GM10266 (cell line): ENCODE results near the gene VIT.
A peak's percentile ranks its signal among the peaks of the same experiment; 100 is the strongest.

Experiments used
- DNase-seq: peaks from one replicate; pipeline ENCODE4 v3.0.0; 2012; ENCODE audit errors: extremely low spot score
- CTCF ChIP-seq: IDR thresholded peaks from 2 replicates; pipeline ENCODE4 v1.5.1; 2012; ENCODE audit warnings: mild to moderate bottlenecking, low read depth; ENCODE audit not compliant: control insufficient read depth, insufficient read depth; ENCODE audit errors: missing control alignments

The VIT gene

GRCh38 chr2:36807223-36807886 is 110.8 kb downstream of the VIT start:
- no peak for DNase-seq
- TF ChIP-seq CTCF = no peak

DNA sequence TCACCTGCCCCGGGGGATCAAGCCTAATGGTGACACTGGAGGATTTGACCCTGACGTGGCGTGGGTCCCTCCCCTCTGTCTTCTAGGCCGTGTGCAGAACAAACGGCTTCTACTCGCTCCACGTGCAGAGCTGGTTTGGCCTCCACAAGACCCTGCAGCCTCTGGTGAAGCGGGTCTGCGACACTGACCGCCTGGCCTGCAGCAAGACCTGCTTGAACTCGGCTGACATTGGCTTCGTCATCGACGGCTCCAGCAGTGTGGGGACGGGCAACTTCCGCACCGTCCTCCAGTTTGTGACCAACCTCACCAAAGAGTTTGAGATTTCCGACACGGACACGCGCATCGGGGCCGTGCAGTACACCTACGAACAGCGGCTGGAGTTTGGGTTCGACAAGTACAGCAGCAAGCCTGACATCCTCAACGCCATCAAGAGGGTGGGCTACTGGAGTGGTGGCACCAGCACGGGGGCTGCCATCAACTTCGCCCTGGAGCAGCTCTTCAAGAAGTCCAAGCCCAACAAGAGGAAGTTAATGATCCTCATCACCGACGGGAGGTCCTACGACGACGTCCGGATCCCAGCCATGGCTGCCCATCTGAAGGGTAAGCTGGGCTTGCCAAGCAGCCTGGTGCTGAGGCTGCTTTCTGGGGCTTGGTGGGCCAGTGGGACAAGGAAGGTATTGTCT is 112.0 kb downstream of the VIT start:
- TF ChIP-seq CTCF = no peak

DNA sequence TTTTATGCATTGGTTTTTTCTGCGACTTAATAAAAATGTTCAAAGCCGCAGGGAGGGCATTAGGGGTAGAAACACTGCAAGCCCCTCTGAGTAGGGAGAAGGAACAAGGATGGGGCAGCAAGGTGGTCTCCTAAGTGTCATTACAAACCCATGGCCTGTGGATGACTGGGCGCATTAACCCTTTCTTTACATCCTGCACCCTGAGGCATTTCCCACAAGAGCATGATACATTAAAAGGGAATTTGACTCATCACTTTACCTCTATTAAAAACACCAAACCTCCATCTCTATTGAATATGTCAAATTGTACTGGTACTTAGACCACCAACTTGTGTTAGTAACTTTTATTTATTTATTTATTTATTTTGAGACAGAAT is 112.5 kb downstream of the VIT start:
- no peak for DNase-seq
- TF ChIP-seq CTCF = no peak

More for the DNA sequence above, 112.0 kb downstream of the VIT start:
- DNase-seq = no peak

DNA sequence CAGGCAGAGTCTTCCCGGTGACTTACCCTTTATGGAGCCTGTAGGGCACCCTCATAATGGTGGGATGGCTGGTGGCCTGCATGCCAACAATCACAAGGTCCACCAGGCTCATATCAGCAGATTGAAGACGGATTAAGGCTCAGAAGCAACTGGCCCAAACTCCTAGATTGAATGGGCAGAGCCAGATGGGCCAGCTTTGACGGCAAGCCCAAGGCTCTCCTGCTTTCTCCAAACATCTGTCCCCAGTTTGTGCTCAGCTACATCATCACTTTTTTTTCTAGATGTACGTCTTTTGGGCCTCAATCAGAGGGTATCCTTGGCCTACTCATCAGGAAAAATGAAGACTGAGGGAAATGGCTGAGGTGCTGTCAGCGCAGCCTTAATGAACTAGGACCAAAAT is 114.6 kb downstream of the VIT start:
- TF ChIP-seq CTCF = no peak
- no peak for DNase-seq

DNA sequence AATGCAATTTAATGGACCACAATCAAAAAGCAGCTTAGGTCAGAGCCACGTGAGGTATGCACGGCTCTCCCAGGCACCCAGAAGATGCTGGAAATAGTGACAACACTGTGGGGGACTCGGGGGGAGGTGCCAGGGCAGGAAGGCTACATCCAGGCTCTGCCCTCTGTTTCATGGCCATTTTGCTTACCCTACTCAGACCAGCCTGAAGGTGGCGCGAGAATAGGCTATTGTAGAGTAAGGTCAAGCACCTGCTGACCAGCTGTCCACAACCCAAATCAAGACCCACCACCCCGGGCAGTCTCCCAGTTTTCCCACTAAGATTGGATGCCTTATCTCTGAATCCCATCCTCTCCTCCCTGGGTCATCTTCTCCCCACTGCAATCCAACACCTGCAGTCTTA is 115.7 kb downstream of the VIT start:
- TF ChIP-seq CTCF = peak; percentile 31
- peak; percentile 14 for DNase-seq

DNA sequence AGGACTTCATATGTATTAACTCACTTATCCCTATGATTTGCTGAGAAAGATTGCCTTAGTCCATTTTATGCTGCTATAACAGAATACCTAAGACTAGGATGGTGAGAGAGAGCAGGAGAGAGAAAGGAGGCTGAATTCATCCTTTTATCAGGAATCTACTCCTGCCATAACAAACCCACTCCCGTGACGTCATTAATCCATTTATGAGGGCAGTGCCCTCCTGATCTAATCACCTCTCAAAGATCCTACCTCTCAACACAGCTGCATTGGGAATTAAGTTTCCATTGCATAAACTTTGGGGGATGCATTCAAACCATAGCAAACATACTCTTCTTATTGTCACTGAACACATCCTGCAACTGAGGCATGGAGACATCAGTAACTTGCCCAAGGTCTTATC is 122.0 kb downstream of the VIT start:
- no peak for TF ChIP-seq CTCF
- no peak for DNase-seq

DNA sequence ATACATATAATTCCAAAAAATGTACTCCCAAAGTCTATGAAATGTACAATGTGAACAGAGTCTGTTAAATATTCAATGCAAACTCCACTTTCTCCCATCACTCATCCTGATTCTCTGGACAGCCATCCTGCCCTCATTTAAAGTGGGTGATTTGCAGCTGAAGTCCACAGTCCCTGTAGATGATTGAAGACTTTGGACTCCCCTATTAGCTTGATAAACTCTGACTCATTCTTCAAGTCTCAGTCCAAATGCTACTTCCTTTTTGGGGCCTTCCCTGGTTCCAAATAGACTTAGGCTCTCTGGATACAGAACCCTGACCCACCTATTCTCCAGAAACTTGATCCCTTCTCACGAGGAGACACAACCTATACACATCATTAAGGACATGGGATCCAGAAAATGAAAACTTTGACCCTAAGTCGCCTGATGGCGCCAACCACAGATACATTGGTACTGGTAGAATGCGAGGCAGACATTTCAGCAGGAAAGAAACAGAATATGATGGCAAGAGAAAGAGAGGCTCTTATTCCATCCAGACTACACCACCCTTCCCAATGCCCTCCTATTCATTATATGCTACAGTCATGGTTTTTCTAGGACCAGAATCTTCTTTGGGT is 122.7 kb downstream of the VIT start:
- DNase-seq = no peak
- no peak for TF ChIP-seq CTCF
